SK-N-SH treated with all-trans-retinoic acid at 6 μM for 48 hours (cell line): Measurements from ENCODE around the gene DHODH.

Experiments used
- CREB5 ChIP-seq: fragments of 250-450 bp; sonication (Bioruptor Pico); IDR thresholded peaks from 2 replicates; pipeline ENCODE4 v1.5.1; 2020; ENCODE audit warnings: low read depth, mild to moderate bottlenecking, moderate library complexity
- CSRNP3 ChIP-seq: fragments of 250-450 bp; sonication (Bioruptor Pico); IDR thresholded peaks from 2 replicates; pipeline ENCODE4 v1.5.1; 2021; ENCODE audit warnings: mild to moderate bottlenecking, moderate library complexity
- TSHZ2 ChIP-seq: fragments of 250-450 bp; sonication (Bioruptor Pico); IDR thresholded peaks from 2 replicates; pipeline ENCODE4 v1.5.0; 2020; ENCODE audit warnings: mild to moderate bottlenecking, moderate library complexity

- TF ChIP-seq CREB5 (CRISPR knock-in tag) = no peak
- TF ChIP-seq CSRNP3 = no peak
- TF ChIP-seq TSHZ2 (CRISPR knock-in tag) = no peak
Measured at GRCh38 chr16:71966932-71967331, 41.6 kb upstream of the DHODH start.
